GM06990 (cell line): ENCODE measurements around the gene RAB44.
A peak's percentile ranks its signal among the peaks of the same experiment; 100 is the strongest.

ENCODE experiments used
- DNase-seq: peaks from one replicate; pipeline ENCODE4 v3.0.0-alpha.2; 2011; ENCODE audit not compliant: insufficient read length; ENCODE audit errors: extremely low read depth
- H3K27me3 ChIP-seq: replicated peaks from 2 replicates; pipeline ENCODE4 v1.6.0; 2011; ENCODE audit warnings: low read length; ENCODE audit not compliant: control insufficient read depth, insufficient read depth
- H3K36me3 ChIP-seq: 2 replicates; pipeline ENCODE4 v1.5.1; 2011; ENCODE audit warnings: low read length; ENCODE audit not compliant: control insufficient read depth, insufficient read depth
- H3K4me3 ChIP-seq: replicated peaks from 2 replicates; pipeline ENCODE4 v1.5.1; 2011; ENCODE audit warnings: low read depth, mild to moderate bottlenecking, control low read depth, low read length
- TF ChIP-seq, protein P1 (sequence below): IDR thresholded peaks from 2 replicates; pipeline ENCODE4 v1.5.1; 2011; ENCODE audit warnings: low read length, control low read depth, mild to moderate bottlenecking, inconsistent platforms; ENCODE audit not compliant: insufficient read depth, poor library complexity, severe bottlenecking

Gene RAB44

DNA sequence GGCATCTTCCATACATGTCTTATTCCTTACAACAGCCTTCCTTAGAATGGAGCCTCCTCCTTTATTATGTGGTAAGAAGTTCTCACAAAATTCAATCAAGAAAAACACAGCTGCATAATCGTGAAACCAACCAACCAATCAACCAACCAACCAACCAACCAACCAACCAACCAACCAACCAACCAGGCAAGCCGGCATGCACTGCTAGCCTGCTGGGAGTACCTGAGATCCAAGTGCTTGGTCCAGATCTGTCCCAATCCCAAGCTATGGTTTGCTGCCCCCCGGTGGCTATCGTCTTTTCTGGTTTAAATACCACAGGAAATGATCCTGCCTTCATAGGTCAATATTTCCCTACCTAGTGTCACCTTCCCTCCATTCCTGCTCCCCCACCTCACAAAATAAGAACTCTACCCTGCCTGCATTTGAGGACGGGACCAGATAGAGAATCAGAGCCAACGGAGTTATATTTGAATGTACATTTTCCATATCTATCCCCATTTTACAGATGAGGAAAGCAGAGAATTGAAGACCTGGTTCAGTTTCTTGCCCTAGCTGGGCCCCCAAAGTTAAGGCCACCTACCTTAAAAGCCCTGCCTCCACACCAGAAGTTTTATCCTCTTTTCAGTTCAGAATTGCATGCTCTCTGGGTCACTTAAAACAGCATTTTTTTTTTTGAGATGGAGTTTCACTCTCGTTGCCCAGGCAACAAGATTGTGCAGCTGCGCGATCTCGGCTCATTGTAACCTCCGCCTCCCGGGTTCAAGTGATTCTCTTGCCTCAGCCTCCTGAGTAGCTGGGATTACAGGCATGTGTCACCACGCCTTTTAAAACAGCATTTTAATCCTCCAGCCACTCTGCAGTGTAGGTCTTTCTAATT is 27.1 kb downstream of the RAB44 start:
- Histone ChIP-seq H3K27me3 (no peaks in the 10 kb centered on the region), H3K4me3 (no peak overlapping the region), H3K36me3 (no peaks in the 10 kb centered on the region)
- TF ChIP-seq, protein P1, sequence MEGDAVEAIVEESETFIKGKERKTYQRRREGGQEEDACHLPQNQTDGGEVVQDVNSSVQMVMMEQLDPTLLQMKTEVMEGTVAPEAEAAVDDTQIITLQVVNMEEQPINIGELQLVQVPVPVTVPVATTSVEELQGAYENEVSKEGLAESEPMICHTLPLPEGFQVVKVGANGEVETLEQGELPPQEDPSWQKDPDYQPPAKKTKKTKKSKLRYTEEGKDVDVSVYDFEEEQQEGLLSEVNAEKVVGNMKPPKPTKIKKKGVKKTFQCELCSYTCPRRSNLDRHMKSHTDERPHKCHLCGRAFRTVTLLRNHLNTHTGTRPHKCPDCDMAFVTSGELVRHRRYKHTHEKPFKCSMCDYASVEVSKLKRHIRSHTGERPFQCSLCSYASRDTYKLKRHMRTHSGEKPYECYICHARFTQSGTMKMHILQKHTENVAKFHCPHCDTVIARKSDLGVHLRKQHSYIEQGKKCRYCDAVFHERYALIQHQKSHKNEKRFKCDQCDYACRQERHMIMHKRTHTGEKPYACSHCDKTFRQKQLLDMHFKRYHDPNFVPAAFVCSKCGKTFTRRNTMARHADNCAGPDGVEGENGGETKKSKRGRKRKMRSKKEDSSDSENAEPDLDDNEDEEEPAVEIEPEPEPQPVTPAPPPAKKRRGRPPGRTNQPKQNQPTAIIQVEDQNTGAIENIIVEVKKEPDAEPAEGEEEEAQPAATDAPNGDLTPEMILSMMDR, result peak; percentile 60
- no peak for DNase-seq

- H3K36me3 ChIP-seq, result no peaks in the 10 kb centered on the region
- H3K4me3 ChIP-seq, result no peak overlapping the region
- no peaks in the 10 kb centered on the region for H3K27me3 ChIP-seq
- DNase-seq, result no peak
- TF ChIP-seq, protein P1, result no peak
Observed at GRCh38 chr6:36725581-36725980, 28.0 kb downstream of the RAB44 start.

DNA sequence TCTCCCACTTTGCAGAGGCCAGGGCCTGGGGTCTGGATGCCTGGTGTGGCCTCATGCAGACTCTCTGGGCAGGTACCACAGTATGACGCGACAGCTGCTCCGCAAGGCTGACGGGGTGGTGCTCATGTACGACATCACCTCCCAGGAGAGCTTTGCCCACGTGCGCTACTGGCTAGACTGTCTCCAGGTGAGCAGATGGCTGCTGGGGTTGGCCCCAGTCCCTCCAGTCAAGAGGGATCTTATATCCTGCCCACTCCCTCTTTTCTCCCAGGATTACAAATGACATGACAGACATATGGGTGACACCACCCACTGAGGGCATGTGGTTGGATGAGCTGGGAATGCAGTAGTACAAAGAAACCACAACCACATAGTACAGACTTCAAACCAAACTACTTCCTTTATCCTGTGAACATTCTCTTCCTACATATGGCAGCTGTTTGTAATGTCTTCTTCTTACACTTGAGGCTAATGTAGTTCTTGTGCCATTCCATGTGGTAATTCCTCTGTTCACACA is 29.9 kb downstream of the RAB44 start:
- TF ChIP-seq, protein P1, result no peak
- no peak for DNase-seq
- H3K4me3 ChIP-seq, result no peak overlapping the region
- no peaks in the 10 kb centered on the region for H3K36me3 ChIP-seq
- no peaks in the 10 kb centered on the region for H3K27me3 ChIP-seq

DNA sequence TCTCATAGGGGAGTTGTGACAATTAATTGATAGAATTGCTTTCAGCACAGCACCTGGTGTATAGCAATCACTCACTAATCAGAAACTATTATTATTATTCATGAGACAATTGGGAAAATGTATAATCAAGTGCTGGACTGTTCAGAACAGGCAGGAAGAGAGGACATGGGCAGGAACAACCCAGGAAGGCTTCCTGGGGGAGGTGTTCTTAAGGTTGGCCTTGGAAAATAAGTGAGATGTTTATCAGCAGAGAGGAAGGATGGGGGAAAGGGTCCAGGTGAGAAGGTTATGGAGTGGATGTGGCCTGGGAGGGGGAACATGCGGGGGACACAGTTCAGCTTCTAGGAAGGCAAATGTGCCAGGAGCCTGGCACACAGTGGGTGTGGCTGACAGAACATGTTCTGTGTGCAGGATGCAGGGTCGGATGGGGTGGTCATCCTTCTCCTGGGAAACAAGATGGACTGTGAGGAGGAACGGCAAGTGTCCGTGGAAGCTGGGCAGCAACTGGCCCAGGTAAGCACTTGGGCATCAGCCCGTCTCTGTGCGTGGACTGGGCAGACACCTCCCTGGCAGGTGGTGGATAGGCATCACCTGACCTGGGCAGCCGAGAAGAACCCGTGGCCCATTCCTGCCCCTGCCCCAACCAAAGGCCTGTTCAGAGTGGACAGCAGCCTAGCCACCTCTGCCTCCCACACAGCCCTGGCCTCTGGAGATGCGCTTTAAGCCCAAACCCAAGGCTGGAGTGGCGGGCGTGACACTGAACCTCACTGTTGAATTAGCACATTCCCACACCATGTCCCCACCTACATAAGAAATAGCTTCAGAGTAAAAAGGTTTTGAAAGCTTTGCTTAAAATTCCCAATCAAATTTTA is 30.9 kb downstream of the RAB44 start:
- Histone ChIP-seq H3K36me3 (no peaks in the 10 kb centered on the region), H3K27me3 (no peaks in the 10 kb centered on the region), H3K4me3 (no peak overlapping the region)
- TF ChIP-seq, protein P1, result no peak
- DNase-seq, result no peak

GRCh38 chr6:36729161-36729524 is 31.5 kb downstream of the RAB44 start:
- DNase-seq, result no peak
- Histone ChIP-seq H3K36me3 (no peaks in the 10 kb centered on the region), H3K4me3 (no peak overlapping the region), H3K27me3 (no peaks in the 10 kb centered on the region)
- TF ChIP-seq, protein P1, result no peak
